GM21737 (cell line): ENCODE measurements around the gene NKX2-1.
"Not testable (repeated sequence)": the region's sequence is repeated elsewhere in the genome, so short reads cannot be mapped to it uniquely, and the experiment has no call there.

Experiments used
- ATAC-seq: cut with Tn5 transposase; IDR thresholded peaks from one replicate; pipeline ENCODE4 v1.9.1; 2021; ENCODE audit warnings: mild to moderate bottlenecking, moderate library complexity; ENCODE audit not compliant: unreplicated experiment

NKX2-1 gene

GRCh38 chr14:36519431-36520321 is at the start of gene NKX2-1:
Gene NKX2-1, minus strand, starts transcription at chr14:36520232. Its CDS starts 103 bp downstream, at chr14:36520129.
- no peak for ATAC-seq

DNA sequence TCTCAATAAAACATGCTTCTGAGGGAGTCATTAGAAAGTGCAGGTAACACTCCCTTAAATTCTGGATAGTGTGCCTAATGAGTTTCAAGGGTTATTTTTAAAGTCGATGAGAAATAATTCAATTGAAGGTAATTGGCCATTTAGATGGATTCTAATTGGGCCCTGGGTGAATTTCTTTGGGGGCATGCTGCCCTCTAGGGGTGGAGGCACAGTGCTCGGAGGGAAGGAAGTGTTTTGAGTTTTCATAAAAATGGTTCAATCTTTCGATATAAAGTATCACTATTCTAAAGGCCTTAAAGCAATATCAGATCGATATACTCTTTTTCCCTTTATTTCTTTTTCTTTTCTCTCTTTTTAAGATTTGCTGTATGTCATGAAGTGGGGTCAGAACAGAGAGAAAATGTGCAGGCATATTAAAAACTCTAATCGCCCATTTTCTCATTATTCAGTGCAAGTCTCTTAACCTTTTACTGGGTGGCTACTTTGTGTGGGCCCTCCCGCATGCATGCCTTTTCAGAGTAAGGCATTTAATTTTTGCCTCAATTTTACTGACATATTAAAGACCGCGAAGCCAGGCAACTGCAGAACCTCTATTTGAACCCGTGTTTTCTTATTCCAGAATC is 36.9 kb upstream of the NKX2-1 start:
- no peak for ATAC-seq

DNA sequence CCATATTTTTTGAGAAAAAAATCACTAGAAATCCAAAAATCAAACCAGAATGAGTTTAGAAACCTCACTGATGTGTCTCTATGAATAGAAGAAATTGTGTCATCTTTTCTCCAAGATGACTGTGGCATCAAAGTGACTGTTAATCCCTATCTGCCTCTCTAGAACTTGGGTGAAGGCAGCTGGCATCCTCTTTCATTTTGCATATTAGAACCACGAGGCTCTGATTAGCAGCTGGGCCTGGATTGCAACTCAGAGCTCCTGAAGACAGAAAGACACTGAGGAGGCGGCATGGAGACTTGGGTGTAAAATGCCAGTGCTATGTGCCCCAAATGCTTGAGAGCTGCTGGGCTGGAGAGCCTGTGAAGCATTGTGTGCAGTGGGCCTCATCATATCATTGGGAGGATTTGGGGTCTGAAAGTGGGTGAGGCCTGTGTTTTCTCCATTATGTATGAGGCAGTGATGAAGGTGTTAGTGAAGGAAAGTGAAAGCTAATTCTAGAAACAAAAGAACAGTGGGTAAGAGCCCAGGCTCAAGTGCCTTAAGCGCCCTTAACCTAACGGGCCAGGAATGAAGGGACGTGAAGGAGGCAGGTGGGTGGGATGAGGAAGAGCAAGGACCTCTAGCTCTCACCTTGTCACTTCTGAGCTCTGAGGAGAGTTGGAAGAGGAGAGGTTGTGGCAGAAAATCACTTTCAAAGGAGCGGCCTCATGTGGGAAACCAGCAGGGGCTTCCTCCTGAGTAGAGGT is 36.1 kb upstream of the NKX2-1 start:
- ATAC-seq = no peak

GRCh38 chr14:36553656-36554260 is 33.7 kb upstream of the NKX2-1 start:
- no peak for ATAC-seq

DNA sequence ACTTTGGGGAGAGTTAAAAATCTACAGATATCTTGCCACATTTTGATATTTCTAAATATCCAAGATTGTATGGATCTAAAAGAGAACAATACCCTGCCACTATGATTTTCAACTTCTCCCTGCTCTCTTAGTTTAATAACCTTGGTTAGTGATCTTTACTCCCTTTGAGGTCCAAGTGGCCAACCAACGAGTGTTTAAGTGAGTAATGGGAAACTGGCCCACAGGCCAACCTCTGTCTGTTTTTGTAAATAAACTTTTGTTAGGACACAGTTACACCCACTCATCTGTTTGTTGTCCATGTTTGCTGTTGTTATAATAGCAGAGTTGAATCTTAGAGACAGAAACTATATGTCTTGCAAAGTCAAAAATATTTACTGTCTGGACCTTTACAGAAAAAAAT is 30.9 kb upstream of the NKX2-1 start:
- no peak for ATAC-seq

DNA sequence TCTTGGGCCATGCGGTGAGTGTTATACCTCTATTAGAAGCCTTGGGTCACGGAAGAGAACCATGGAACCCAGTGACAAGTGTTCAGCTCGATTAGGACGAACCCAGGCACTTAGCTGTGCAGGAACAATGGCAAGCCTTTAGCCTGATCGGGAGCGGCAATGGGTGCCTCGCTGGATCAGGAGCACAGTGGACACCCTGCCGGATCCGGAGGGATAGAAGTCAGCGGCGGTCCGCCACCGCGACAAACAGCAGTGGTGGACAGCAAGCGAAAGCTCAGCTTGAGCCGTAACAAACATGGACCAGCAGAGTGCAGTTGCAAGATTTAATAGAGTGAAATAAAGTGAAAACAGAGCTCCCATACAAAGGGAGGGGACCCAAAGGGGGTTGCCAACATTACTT is 24.2 kb upstream of the NKX2-1 start:
- ATAC-seq = not testable (repeated sequence)

DNA sequence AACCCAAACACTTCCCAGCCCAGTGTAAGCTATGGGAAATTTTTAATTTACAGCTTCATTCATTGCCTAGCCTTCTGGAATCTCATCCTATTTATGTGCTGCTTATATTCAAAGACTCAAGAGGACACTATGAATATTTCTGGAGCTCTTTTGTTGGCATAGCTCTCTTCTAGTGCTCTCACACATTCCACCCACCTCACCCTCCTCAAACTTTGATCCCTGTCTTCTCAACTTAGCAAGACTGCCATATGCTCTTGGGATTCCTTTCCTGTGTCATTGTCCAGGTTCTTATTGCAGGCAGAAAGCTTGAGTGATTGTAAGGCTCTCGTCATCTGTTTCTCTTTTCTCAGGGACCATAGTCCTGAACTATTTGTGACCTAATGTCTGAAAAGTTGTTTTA is 18.0 kb upstream of the NKX2-1 start:
- no peak for ATAC-seq

- ATAC-seq = no peak
Measured at GRCh38 chr14:36529062-36529461, 9.0 kb upstream of the NKX2-1 start.

- no peak for ATAC-seq
Measured at GRCh38 chr14:36525746-36526099, 5.7 kb upstream of the NKX2-1 start.

GRCh38 chr14:36524874-36525745 is 5.1 kb upstream of the NKX2-1 start:
- ATAC-seq = no peak

DNA sequence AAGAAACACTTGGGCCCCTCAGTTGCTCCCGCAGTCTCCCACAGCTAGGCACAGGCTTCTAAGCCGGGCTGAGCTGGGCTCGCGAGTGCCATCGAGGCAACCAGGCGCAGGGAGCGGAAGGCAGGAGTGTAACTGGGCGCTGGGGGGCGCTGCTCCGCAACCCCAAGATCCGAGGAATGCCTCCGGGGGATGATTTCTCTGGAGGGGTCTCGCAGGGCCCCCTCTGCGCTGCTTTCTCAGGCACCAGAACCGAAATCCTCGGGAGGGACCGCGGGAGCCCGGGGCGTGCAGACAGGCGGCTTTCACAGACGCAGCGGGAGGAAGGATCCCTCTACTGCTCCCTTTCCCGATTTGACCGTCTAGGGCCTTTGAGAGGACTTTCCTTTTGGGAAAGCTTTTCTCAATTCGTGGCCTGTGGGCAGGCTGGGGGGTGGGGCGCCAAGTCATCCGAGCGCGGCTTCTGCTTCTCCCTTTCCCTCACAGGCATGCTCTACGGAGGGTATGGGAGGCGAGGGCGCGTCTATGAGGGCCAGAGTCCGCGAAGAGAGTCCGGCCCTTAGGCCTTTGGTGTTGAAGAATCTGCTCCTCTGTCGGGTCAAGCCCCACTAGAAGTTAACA is 4.3 kb upstream of the NKX2-1 start:
- no peak for ATAC-seq

GRCh38 chr14:36522972-36523715 is 3.1 kb upstream of the NKX2-1 start:
- no peak for ATAC-seq

DNA sequence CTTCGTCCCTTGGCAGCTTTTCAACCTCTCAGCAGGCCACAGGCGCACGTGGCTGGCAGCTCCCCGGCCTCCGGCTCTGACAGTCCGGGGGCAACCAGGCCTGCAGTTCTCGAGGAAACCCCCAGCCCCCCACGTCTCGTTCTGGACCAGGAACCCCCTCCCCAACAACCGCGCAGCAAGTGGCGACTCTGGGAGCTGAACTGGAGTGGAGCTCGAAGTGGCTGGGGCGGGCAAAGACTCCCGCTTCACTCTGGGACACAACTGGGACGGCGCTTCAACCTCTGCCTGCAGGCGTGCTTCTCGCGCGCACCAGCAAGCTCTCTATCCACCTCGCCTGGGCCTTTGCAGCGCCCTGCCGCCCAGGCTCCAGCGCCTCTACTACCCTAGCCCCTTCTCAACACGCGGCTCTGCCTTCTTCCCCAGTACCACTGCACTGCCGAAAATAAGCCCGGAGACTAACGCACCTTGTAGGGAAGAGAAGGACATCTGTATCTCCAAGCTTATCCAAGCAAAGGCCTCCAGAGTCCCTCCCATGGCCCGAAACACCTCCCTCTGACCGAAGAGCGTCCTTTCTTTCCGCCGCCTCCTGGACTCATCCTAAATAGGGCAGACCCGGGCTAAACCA is 2.4 kb upstream of the NKX2-1 start:
- ATAC-seq = no peak

DNA sequence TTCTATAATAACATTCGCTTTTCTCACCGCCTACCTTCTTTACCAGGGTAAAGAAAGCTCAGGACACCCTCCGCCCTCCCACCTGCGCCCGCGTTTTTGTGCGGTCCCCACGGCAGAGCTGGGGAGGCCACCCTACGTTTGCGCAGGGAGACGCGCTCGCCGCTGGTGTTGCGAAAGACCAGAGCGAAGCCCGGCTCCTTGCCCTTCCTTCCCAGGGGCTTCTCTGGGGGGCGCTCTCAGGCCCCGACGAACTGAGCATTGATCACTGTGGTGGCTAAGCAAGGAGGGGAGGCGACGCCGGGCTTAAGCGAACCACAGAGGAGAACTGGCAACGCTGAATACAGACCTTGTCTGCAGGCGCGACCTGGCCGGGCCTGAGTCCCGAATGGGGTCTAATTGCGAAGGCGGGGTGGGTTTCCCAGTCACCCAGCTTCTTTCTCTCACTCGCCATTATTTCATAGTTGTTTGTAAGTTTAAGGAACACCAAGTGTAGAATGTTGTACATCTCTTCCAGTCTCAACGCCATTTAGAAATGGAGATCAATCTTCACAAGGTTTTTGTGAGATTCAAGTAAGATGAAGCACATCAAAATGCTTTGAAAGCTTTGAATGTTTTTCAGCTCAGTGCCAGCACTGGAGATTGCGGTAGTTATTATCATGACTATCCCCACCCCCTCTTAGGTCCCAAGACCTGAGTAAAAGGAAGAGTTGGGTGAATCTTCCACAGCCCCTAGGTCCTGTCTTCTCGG is 1.7 kb upstream of the NKX2-1 start:
- ATAC-seq = no peak

DNA sequence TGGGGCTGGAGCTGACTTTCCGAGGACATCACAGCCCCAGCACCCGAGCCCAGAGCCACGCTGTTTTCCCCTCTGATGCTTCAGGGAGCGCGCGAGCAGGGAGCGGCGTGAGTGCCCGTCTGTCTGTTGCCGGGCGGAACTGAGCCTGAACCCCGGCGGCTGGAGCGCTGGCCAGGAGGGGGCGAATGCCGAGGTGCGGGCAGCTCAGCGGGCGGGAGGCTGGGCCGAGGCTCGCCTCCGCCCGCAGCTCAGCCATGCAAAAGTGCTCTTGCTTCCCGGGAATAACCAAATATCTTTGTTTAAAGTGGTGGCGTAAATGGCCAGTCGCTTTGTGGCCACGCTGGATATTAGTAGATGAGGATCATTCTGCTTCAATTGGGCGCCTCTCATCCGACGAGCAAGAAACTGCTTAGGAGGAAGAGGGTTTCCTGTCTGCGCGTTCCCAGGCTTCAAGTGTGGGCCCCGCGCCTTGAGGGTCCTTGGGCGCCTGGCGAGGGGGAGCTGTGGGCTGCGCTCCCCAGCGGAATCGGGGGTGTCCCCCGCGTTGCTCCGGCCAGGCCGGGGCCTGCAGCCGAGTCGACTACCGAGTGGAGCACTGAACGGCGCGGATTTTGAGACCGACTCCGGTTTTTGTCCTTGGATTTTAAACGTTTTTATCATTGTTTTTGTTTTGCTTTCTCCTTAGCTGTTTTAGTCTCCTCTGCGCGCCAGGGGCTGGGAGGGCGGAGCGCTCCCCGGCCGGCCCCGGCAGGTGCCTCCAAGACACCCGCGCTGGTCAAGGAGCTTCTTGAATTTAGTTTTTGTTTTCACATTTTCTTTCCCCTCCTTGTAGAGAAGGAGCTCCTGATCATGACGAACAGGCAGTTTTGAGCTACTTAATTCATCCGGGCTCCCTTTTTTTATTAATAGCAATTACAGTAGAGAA is 831 bp upstream of the NKX2-1 start:
- no peak for ATAC-seq

DNA sequence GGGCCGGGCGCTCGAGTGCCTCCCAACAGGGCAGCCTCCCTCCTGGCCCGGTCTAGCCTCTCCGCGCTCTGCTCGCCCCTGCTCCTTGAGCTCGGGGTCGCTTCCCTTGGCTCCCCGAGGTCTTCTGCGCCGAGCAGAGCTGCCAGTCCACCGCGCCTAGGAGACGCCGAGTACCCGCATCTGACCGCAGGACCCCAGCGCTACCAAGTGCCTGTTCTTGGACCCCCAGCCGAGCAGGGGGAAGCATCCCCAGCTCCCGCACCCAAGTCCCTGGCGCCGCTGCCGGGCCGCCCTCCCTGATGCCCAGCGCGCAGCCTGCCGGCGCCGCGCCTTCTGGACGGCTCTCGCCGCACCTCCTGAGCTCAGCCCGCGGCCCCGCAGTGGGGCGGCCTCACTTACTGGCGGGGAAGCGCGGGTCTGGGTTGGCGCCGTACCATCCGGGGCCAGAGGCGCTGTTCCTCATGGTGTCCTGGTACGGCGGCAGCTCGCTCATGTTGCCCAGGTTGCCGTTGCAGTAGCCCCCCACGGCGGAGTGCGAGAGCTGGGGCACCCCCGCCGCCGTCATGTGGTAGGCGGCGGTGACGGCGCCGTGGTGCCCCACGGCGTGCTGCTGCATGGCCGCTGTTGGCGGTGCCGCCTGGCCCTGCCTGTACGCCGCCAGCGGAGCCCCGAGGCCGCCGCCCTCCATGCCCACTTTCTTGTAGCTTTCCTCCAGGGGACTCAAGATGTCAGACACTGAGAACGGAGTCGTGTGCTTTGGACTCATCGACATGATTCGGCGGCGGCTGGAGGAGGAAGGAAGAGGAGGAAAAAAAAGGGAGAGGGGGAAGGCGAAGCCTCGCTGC is 1.2 kb downstream of the NKX2-1 start:
- no peak for ATAC-seq
